RWPE1 (cell line): ENCODE results near the gene LARGE1.

Experiments used
- CTCF ChIA-PET: fragments of 350-600 bp; sonication (Branson Sonifier 250); formaldehyde crosslinking; extraction: SDS; loops from one replicate; lab custom pipeline; 2021; lab: Yijun Ruan, JAX
- POLR2A ChIA-PET: fragments of 400-600 bp; formaldehyde crosslinking; extraction: SDS; loops from one replicate; lab custom pipeline; 2020; ENCODE audit warnings: antibody characterized with exemption; ENCODE audit not compliant: low non-redundant PET; lab: Yijun Ruan, JAX
- DNase-seq: peaks from one replicate; pipeline ENCODE4 v3.0.0; 2012; ENCODE audit warnings: low spot score
- H3K27ac ChIP-seq: fragments of 450-650 bp; 2 replicates; pipeline ENCODE4 v1.5.1; 2017
- TF ChIP-seq, protein P1 (sequence below): fragments of 450-650 bp; conservative IDR thresholded peaks from 2 replicates; pipeline ENCODE4 v1.5.1; 2017; ENCODE audit warnings: low read depth, mild to moderate bottlenecking

LARGE1 gene

DNA sequence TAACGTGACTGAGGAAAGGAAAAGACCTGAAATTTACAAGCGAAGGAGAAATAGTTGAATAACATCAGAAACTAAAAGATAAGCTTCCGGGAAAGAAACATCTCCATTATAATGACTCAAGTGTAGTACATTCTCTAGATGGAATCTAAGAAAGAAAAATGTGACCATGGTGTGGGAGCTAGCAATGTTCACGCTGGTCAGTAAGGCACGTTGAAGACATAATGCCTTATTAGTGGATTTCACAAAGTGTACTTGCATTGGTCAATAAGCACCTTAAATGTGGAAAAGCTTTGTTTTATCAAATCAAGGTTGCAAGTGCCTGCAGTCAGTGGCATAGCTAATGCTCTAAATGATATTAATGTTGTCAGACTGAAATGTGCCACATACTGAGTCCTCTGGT is 2.8 kb upstream of the LARGE1 start:
- DNase-seq, result no peak
- ChIA-PET POLR2A (no interaction called here), CTCF (interaction anchor here (0.6 to 1.2 kb wide), 2 partner anchors 921 to 1232 kb away, joined by 3 to 4 read pairs; no protein-coding TSS in a partner anchor)
- no peak overlapping the region for H3K27ac ChIP-seq
- TF ChIP-seq, protein P1, sequence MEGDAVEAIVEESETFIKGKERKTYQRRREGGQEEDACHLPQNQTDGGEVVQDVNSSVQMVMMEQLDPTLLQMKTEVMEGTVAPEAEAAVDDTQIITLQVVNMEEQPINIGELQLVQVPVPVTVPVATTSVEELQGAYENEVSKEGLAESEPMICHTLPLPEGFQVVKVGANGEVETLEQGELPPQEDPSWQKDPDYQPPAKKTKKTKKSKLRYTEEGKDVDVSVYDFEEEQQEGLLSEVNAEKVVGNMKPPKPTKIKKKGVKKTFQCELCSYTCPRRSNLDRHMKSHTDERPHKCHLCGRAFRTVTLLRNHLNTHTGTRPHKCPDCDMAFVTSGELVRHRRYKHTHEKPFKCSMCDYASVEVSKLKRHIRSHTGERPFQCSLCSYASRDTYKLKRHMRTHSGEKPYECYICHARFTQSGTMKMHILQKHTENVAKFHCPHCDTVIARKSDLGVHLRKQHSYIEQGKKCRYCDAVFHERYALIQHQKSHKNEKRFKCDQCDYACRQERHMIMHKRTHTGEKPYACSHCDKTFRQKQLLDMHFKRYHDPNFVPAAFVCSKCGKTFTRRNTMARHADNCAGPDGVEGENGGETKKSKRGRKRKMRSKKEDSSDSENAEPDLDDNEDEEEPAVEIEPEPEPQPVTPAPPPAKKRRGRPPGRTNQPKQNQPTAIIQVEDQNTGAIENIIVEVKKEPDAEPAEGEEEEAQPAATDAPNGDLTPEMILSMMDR, result no peak

DNA sequence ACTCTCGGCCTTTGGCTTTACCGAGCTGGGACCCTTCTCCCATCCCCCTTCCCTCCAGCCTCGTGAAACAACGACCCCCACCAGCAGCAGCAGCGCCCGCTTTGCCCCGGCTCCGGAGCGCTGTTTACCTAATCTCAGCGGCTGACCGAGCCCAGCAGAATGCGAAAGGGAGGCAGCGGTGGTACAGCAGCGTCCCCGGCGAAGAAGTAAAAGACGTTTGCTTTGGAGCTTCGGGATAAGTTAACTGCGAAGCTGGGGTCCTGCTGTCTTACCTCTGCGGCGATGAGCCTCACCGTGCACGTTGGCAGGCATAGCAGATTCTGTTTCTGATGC is 2.0 kb upstream of the LARGE1 start:
- ChIA-PET CTCF (interaction anchor here (1.2 kb wide), 1 partner anchor 1232 kb away, joined by 3 read pairs; no protein-coding TSS in a partner anchor), POLR2A (no interaction called here)
- no peak for DNase-seq
- TF ChIP-seq, protein P1, result no peak
- no peak overlapping the region for H3K27ac ChIP-seq

DNA sequence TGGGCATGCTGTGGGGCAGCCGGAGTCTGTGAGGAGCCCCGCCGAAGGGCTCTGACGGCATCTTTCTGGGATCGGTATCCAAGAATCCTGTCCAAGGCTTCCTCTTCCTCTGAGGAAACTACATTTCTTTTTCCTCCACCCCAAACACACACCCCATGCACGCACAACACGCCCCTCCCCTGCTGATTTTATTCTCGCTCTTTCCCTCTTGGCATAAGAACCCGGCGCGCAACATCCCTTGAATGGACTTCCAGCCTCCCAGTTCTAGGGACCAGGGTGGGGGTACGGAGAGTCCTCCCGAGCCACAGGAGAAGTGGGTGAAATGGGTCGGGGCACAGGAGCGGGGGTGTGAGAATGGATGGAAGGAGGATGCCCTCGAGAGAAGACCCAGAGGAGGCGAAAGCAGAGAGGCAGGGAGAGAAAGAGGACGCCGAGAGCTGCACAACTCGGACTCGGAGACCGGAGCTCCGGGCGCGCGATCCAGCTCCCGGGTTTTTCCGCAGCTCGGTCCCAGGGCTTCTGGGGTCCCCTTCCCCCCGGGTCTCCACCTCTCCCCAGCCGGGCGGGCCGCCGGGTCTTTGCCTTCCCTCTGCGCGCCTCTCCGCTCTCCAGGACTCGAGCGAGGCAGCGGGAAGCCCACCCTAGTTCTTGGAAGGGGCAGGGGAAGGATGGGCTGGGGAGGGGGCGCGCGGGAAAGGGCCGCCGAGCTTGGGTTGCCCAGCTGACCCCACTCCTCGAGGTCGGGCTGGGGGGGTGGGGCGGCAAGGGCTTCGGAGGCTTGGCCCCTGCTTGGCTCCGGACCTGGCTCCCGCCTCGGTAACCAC is 1.5 kb upstream of the LARGE1 start:
- ChIA-PET POLR2A (no interaction called here), CTCF (no interaction called here)

DNA sequence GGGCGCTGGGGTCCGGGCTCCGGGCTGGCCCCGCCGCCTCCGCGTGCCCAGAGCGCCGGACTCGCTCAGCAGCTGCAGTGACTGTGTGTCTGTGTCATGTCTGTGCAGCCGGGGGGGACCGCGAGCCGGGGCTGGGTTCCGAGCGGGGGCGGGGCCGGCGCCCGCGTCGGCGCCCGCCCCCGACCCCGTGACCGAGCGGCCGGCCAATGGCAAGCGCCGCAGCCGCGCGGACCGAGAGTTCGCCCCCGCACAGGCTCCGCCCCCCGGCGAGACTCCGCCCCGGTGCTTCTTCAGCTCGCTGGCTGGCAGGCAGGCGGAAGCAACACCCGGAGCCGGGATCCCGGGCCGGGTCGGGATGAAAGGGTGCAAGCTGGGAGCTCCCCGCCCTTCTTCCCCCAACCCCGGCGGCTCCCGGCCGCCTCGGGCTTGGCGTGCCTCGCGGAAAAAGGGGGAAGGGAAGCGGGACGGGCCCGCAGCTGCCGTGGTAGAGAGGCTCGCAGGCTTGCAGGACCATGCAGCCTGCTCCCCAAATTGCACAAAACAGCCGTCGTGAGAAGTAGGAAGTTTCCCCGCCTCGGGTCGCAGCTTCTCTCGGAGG is 750 bp upstream of the LARGE1 start:
- peak; percentile 62 for DNase-seq
- peak overlapping the region; percentile 62 for H3K27ac ChIP-seq
- POLR2A ChIA-PET, result no interaction called here
- TF ChIP-seq, protein P1, result no peak
- CTCF ChIA-PET, result no interaction called here

More for the DNA sequence above, 1.5 kb upstream of the LARGE1 start:
- no peak for DNase-seq
- no peak overlapping the region; the same call in 1 of the 2 replicates for H3K27ac ChIP-seq
- TF ChIP-seq, protein P1, result no peak

DNA sequence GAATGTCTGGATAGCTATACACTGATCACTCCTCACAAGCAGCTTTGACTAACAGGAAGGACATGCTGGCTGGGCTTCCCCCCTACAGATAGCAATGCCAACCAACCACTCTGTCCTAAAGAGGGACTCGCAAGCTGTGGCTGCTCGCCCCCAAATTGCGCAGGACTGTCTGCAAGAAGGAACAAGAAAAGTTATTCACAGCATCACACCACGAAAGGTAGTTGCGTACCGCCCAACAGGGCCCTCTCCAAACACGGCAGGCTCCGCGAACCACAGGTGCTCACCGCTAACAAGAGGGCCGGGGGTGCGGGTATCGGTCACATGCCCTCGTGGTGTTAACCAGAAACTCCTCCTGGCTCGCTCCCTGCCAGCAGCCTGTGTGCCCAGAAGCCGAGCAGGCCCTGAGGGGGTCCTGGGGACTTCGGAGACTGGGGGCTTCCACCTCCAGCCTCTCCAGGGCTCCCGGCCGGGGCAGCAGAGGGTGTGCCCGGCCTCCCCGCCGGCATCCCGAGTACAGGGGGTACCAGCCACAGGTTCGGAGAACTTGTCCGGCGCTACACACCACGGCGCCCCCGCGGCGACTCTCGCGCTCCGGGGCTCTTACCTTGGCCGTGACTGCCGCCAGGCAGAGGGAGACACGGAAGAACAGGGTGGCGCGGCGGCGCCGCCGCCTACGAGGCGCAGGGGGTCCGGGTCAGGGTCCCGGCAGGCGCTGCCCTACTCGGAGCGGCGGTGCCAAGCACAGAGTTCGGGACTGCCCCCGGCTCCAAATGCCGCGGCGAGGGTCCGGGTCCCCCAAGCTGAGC is 682 bp downstream of the LARGE1 start:
- ChIA-PET POLR2A (no interaction called here), CTCF (no interaction called here)
- no peak overlapping the region for H3K27ac ChIP-seq
- TF ChIP-seq, protein P1, result no peak
- no peak for DNase-seq

DNA sequence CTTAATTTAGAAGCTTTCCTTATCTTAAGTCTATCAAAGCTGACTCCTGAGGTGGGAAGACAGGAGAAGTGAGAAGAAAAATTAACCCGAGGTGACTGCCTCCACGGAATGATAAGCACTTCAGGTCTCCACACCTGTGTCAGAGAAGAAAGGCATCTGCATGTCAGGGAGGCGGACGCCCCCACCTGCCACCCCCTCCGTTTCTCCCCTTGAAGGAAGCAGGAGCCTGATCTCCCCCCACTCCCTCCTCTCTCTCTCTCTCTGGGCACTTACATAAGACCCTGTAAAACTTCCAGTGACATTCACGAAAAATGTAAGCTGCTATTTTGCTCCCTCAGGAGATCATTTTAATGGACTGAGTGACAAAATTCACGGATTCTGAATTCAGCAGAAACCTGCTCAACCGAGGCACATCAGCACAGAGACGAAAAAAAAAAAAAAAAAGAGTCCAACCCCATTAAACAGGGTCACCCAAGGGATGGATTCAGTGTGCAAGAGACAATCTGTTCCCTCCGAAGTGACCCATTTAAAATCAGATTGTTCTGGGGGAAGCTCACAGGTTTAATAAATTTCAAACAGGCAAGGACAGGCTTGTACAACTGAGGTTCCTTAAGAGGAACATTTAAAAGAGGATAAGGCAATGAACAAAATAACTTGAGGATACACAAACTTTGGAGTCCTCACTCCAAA is 1.5 kb downstream of the LARGE1 start:
- no peak overlapping the region for H3K27ac ChIP-seq
- ChIA-PET CTCF (no interaction called here), POLR2A (no interaction called here)
- no peak for DNase-seq
- TF ChIP-seq, protein P1, result no peak
